IPS DF 4.7 (cell line): ENCODE measurements around the gene ZMYND8.
"Not testable (repeated sequence)": the region's sequence is repeated elsewhere in the genome, so short reads cannot be mapped to it uniquely, and the experiment has no call there.

ENCODE experiments used
- DNase-seq: peaks from one replicate; pipeline ENCODE4 v3.0.0-alpha.2; 2013; ENCODE audit warnings: low spot score; ENCODE audit errors: extremely low read depth

Gene ZMYND8

GRCh38 chr20:47204850-47205122, 151.7 kb downstream of the ZMYND8 start:
- DNase-seq: not testable (repeated sequence)

GRCh38 chr20:47204008-47204849, 152.3 kb downstream of the ZMYND8 start:
- DNase-seq: no peak

GRCh38 chr20:47202733-47203667, 153.5 kb downstream of the ZMYND8 start:
- no peak for DNase-seq

GRCh38 chr20:47201074-47201730, 155.3 kb downstream of the ZMYND8 start:
- no peak for DNase-seq

- no peak for DNase-seq
These were observed 157.4 kb downstream of the ZMYND8 start for GRCh38 chr20:47198996-47199552.

- DNase-seq: no peak
These were observed 158.2 kb downstream of the ZMYND8 start for GRCh38 chr20:47198254-47198671.

GRCh38 chr20:47196091-47197081, 160.1 kb downstream of the ZMYND8 start:
- DNase-seq: peak; percentile 56

GRCh38 chr20:47195573-47195972, 160.9 kb downstream of the ZMYND8 start:
- DNase-seq: no peak

GRCh38 chr20:47191956-47192355, 164.5 kb downstream of the ZMYND8 start:
- no peak for DNase-seq

- no peak for DNase-seq
These were observed 165.3 kb downstream of the ZMYND8 start for GRCh38 chr20:47191074-47191673.

GRCh38 chr20:47189060-47189459, 167.4 kb downstream of the ZMYND8 start:
- DNase-seq: no peak

- DNase-seq: no peak
These were observed 168.0 kb downstream of the ZMYND8 start for GRCh38 chr20:47188540-47188939.

- DNase-seq: no peak
These were observed 168.9 kb downstream of the ZMYND8 start for GRCh38 chr20:47187450-47188195.

- DNase-seq: no peak
These were observed 173.1 kb downstream of the ZMYND8 start for GRCh38 chr20:47183367-47183766.

- DNase-seq: peak; percentile 44
These were observed 175.2 kb downstream of the ZMYND8 start for GRCh38 chr20:47181056-47181862.

- no peak for DNase-seq
These were observed 177.2 kb downstream of the ZMYND8 start for GRCh38 chr20:47179267-47179666.

GRCh38 chr20:47178851-47179250, 177.6 kb downstream of the ZMYND8 start:
- DNase-seq: no peak

- no peak for DNase-seq
These were observed 178.2 kb downstream of the ZMYND8 start for GRCh38 chr20:47178277-47178676.
